A172 (cell line): ENCODE measurements around the gene GADD45GIP1. TPM values are rescaled to one million over a fixed set of nuclear protein-coding genes. Genes with fewer than 3 reads are reported as not detected.
A peak's percentile ranks its signal among the peaks of the same experiment; 100 is the strongest.
"Not testable (repeated sequence)": the region's sequence is repeated elsewhere in the genome, so short reads cannot be mapped to it uniquely, and the experiment has no call there.

ENCODE experiments used
- DNase-seq: peaks from one replicate; pipeline ENCODE4 v3.0.0-alpha.2; 2015; ENCODE audit warnings: low spot score
- total RNA-seq: library from RNA; depleted of rRNA; stranded (reverse); fragments of >200 nt; shearing (Covaris generic); gene quantifications from 2 replicates; pipeline ENCODE4 v1.2.3, GENCODE V29; 2014

GADD45GIP1 gene
- total RNA-seq, 1 experiment from 2014 or later, result 64.2 TPM

DNA sequence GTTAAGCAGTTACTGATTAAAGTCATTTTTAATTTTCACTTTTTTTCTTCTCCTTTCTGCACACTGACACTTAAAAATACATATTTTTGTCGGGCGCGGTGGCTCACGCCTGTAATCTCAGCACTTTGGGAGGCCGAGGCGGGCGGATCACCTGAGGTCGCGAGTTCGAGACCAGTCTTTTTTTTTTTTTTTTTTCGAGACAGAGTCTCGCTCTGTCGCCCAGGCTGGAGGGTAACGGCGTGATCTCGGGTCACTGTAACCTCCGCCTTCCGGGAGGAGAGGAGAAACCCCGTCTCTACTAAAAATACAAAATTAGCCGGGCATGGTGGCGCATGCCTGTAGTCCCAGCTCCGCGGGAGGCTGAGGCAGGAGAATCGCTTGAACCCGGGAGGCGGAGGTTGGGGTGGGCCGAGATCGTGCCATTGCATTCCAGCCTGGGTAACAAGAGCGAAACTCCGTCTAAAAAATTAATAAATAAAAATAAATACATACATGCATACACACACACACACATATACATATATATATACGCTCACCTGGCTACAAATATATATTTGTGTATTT, 448 bp upstream of the GADD45GIP1 start:
- not testable (repeated sequence) for DNase-seq

GRCh38 chr19:12955996-12956395, 1.0 kb downstream of the GADD45GIP1 start:
- DNase-seq, result no peak

GRCh38 chr19:12955575-12955974, 1.4 kb downstream of the GADD45GIP1 start:
- not testable (repeated sequence) for DNase-seq

DNA sequence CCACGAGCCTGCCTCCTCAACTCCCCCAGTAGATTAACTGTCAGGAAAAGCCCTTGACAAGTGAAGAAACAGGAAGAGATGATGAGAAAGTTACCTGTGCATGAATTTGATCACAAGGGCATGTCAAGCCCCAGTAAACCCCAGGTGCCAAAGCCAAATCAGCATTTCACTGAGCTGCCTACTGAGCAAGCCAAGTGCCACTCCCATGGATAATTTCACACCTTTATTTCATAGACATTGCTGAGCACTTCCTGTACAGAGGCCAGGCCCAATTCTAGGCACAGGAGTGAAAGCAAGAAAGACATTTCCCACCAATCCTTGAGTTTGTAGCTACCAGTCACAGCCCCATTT, 2.4 kb downstream of the GADD45GIP1 start:
- no peak for DNase-seq

DNA sequence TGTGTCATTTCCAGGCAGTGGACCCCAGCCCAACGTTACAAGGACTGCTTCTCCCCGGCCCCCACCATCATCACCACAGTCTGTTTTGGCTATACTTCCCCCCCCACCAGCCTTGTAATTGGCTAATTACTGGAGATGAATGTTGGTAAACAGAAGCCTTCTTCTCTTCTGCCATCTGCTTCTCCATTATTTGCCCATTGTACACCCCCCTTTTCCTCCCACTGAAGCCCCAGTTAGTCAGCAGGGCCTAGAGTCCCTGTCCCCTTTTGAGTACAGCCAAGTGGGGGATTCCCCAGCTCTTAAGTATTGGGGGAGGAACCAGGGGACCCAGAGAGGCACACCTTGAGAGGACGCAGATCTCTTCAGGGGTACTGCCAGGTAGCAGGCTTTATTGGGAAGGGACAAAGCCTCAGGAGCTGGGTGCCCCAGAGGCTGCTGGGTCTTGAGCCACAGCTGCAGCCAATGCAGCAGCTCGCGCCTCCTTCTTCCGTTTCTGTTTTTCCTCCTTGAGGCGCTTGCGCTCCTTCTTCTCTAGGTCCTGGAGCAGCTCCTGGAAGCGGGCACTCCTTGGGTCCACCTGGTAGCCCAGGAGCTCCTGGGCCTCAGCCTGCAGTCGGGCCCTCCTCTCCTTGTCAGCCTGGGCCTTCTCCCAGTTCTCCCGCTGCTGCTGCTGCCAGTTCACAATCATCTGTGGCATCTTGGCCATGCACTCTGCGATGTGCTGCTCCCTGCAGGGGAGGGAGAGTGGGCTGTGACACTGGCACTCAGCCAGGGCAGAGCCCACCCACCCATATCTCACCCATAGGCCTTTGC, 3.0 kb downstream of the GADD45GIP1 start:
- no peak for DNase-seq

DNA sequence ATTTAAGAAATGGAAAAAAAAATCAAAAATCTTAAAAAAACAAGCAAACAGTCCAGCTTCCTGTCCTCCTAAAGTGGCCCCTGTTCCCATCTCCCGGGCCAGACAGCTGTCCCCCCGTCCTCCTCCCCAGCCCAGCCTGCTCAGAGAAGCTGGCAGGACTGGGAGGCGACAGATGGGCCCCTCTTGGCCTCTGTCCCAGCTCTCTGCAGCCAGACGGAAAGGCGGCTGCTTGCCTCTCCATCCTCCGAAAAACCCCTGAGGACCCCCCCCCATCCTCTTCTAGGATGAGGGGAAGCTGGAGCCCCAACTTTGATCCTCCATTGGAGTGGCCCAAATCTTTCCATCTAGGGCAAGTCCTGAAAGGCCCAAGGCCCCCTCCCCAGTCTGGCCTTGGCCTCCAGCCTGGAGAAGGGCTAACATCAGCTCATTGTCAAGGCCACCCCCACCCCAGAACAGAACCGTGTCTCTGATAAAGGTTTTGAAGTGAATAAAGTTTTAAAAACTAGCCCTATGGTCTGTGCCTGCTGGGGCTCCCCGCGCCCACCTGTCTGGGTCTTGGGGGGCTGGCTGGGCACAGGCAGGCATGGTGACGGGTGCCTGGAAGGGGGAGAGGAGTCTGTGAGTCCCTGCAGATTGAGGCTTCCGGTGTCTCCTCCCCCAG, 3.8 kb downstream of the GADD45GIP1 start:
- no peak for DNase-seq

GRCh38 chr19:12952488-12953137, 4.4 kb downstream of the GADD45GIP1 start:
- peak; percentile 81 for DNase-seq

DNA sequence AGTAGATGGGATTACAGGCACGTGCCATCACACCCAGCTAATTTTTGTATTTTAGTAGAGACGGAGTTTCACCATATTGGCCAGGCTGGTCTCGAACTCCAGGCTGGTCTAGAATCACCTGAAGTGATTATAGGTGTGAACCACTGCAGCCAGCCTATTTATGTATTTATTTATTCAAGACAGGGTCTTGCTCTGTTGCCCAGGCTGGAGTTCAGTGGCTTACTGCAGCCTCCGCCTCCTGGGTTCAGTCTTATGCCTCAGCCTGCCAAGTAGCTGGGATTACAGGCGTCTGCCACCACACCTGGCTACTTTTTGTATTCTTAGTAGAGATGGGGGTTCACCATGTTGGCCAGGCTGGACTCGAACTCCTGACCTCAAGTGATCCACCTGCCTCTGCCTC, 5.0 kb downstream of the GADD45GIP1 start:
- DNase-seq, result not testable (repeated sequence)

DNA sequence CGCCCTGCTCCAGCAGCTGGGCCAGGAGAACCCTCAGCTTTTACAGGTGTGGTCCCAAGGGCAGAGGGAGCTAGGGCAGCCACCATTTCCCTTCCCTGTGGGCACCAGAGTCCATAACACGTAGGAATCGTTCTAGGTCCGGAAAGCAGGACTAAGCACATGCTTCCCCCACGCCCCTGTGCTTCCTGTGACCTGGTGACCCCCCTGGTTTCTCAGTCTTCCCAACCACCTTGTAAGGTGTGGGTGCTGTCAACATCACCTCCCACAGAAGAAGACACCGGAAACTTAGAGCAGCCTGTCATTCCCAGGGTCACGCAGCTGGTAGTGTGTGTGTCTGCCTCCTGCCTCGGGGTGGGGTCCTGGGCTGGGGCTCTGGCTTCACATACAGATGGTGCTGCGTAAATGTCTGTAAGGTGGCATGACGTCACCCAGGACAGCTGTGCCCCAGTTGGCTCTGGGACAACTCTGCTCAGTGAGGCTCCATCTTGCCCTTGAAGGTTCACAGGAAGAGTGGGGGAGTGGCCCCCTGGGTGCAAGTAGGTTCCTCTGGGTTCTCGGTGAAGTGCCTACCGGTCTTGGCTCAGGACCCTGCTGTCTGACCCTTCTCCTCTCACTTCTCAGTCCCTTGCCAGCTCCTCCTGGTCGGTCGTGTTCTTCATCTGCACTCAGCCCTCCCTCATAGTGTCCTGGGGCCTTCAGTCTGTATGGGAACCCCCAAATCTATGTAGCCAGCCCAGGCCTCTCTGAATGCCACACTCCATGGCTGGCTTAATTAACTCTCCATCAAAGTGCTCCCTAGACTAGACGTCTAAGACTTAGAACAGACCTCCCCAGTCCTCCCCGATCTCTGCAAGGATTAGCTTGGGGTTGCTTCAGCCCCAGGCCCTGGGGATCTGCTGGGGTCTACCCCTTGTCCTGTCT, 7.4 kb downstream of the GADD45GIP1 start:
- no peak for DNase-seq

GRCh38 chr19:12948612-12949362, 8.2 kb downstream of the GADD45GIP1 start:
- no peak for DNase-seq

DNA sequence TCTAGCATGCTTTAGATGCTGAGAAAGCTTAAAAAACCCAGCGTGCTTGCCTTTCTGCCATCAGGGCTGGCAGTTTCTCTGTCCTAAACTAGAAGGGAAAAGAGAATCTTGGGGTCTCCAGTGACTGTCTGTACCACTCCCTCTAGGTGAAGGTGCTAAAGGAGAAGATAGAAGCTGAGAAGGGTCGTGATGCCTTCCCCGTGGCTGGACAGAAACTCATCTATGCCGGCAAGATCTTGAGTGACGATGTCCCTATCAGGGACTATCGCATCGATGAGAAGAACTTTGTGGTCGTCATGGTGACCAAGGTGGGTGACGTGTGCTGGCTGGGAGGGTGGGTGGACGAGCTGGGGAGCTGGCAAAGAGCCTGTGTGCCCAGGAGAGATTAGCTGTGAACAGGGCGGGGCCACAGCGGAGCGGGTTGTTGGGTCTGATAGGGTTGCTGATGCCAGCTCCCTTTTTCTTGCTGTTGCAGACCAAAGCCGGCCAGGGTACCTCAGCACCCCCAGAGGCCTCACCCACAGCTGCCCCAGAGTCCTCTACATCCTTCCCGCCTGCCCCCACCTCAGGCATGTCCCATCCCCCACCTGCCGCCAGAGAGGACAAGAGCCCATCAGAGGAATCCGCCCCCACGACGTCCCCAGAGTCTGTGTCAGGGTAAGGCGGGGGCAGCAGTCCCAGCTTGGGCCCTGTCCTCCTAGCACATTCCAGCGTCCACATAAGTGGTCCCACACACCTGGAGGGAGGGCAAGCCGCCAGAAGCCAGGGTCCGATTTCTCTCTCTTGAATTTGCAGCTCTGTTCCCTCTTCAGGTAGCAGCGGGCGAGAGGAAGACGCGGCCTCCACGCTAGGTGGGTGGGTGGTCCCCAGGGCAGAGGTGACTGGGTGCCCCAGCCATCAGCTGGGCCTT, 9.1 kb downstream of the GADD45GIP1 start:
- DNase-seq, result no peak

- no peak for DNase-seq
These were observed 10.1 kb downstream of the GADD45GIP1 start for GRCh38 chr19:12946731-12947496.

DNA sequence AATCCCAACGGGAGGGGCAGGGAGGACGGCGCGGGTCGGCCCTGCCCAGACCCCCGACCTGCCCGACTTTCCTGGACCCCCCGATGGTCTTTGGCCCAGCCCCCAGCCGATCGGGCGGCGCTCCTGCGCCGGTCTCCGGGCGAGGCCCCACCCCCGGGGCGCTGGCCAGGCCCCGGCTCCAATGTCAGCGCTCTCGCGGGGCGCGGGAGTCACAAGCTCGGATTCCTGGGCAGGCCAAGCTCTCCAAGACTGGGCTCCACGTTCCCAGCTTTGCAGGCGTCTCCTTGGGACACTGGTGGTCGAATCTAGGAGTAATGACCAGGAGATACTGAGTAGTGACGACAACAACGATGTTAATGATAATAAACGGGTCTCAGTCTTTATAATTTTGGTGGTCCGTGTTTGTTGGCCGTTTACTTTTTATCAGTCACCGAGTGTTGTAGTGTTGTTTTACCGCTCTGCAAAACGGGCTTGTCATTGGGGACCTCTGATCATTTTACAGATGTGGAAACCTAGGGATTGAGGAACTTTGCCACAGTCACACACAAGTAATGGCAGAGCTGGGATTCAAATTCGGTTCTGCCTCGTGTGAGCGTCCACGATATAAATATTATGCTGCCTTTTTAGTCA, 10.8 kb downstream of the GADD45GIP1 start:
- DNase-seq, result peak; percentile 63

- DNase-seq, result peak; percentile 95
These were observed 11.4 kb downstream of the GADD45GIP1 start, which contains the start of gene RAD23A for GRCh38 chr19:12945479-12946091. Gene RAD23A (plus strand): TSS chr19:12945862. CDS start chr19:12945949, 87 bp downstream.

GRCh38 chr19:12944104-12944674, 12.8 kb downstream of the GADD45GIP1 start:
- no peak for DNase-seq

- no peak for DNase-seq
These were observed 13.5 kb downstream of the GADD45GIP1 start for GRCh38 chr19:12943437-12944044.

- no peak for DNase-seq
These were observed 16.1 kb downstream of the GADD45GIP1 start for GRCh38 chr19:12940897-12941296.
